NCI-H510A treated with DMSO at 0.1 percent for 48 hours (cell line): ENCODE data around the gene PLPP3.

Experiments
- DNase-seq: peaks from one replicate; lab custom pipeline; 2025; lab: John Stamatoyannopoulos, UW

The PLPP3 gene

DNA sequence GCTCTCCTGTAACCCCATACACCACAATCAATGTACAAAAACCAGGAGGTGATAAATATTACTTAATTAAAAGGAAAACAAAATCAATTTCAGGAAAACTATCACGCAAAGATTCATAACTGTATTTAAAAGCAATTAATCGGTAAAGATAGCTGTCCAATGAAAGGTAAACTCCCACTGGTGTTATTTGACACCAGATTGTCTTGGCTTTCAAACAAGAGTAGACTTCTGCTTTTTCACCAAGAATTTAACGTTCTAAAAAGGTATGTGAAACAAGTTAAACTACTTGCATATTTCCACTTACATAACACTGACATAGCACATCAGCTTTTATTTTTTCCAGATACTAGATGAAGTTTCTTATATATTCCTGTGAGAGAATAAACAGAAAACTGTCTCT, 3.5 kb downstream of the PLPP3 start:
- DNase-seq: no peak

DNA sequence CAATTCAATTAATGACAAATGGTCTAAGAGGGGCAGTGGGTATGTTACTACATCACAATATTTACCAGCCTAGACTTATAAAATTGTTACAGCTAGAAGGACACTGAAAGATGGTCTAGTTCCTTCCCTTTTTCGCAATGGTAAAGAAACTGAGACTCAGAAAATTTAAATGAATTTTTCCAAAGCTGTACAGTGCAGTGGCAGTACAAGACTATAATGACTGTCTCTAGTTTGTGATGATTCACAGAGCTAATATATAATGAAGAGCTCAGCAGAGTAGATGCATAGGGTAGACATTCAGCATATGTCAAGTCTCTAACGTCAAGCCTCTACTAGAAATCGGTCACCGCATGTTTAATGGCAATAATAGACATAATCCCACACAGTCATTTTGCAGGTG, 4.6 kb downstream of the PLPP3 start:
- no peak for DNase-seq

GRCh38 chr1:56573311-56573710, 6.1 kb downstream of the PLPP3 start:
- DNase-seq: no peak

GRCh38 chr1:56572334-56573050, 6.9 kb downstream of the PLPP3 start:
- no peak for DNase-seq

GRCh38 chr1:56571448-56571847, 7.9 kb downstream of the PLPP3 start:
- DNase-seq: no peak

- DNase-seq: peak; percentile 94
Observed at GRCh38 chr1:56570924-56571372, 8.4 kb downstream of the PLPP3 start.

DNA sequence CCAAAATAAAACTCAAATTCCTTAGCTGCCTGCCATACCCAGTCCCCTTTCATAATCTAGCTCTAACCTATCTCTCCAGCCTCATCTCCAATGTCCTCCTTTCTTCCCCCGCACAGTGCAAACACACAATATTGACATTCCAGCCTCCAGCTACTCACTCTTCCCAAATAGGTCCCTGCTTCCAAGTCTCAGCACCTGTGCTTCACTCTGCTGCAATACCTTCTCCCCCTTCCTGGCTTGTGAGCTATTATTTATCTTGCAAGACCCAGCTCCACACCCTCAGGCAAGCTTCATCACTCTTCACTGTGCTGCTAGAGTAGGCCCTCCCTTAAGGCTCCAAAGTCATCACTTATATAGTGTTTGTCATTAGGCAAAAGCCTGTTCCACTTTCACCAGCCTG, 9.7 kb downstream of the PLPP3 start:
- peak; percentile 76 for DNase-seq

DNA sequence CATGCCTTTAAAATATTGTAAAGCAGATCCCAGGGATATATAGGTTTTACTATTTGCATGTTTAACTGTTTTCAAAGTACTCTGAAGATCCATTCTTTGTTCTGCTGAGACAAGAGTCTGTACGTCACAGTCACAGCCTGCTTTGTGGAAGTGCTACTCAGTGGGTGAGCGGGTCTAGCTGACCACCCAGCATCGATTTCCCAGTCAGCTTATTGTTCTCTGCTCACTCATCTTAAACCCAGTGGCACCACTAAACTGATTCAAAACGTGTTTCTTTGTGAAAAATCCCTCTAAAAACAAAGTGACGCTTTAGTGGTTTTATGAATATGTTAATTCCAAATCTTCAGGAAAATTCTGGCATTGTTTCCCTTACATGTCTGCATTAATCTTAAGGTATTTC, 12.4 kb downstream of the PLPP3 start:
- DNase-seq: no peak

- no peak for DNase-seq
Observed at GRCh38 chr1:56566061-56566744, 13.2 kb downstream of the PLPP3 start.

DNA sequence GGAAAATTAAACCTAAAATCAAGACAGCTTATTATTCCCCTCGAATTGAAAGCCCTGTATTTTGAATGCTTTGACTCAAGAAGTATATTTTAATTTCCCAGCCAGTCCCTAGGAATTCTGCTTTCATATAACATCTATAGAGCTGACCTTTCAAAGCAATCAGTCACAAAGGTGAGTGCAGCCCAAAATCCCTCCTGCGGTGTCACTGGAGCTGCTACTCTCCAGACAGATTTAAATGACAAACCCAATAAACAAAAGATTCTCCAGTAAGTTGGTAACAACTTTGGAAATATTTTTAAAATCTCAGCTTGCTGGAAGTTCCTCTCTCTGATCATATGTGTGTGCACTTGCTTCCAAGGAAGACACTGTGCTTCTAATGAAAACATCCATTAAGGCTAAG, 14.7 kb downstream of the PLPP3 start:
- DNase-seq: no peak

DNA sequence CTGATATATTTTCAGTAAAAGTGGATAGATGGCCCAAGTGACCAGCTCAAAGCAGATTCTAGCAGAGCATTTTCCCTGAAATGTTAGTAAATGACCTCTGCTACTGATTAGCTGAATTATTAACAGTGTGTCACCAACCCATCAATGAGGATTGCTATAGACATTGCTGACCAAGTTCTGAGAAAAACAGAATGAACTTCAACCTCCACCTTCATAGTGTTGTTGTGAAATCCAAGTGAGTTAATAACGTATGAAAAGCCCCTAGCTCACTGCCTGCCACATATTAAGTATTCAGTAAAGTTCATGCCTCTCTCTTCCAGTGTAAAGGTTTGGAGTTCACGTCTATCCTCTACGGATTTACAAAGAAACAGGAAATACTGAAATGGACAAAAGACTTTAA, 15.8 kb downstream of the PLPP3 start:
- no peak for DNase-seq

DNA sequence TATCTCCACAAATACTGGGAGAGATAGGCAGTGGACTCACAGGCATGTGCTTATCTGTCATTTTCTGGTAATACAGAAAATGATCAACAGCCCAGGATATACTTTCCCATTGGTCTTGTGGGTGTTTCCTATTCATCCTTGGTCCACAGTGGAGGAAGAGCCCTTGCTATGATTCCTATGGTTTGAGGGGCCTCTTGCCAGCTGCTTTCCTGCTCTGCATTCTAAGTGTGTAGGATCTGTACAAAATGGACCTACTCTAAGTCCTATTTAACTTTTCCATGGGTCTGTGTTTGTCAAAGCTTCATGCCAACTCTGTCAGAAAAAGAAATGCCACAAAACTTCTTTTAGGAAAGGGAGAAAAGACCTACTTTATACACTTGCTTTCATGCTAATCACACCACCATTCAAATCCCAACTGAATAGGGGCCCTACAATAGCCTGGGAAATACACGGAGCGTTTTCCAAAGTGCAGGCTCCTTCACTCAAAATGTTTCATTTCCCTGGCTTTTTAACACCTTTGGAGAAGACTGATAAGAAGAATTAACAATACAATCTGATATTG, 16.4 kb downstream of the PLPP3 start:
- no peak for DNase-seq

GRCh38 chr1:56561227-56562019, 17.9 kb downstream of the PLPP3 start:
- DNase-seq: no peak

DNA sequence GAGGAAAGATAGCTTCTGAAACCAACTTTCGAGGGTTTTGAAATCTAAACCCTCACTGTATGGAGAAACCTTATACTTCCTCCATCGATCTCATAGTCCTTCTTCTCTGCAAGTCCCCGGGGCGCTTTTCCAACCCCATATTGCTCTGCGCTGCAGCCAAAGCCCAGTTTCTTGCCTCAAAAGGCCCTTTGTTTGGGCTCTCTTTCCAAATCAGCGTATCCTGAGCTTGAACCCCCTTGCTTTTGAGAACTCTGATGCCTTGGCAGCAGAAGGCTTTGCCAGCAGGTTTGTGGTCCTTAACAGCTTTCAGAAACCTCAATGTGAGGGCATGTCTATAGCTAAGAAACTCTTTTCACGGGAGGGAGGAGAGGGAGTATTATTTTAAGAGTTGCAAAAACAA, 21.6 kb downstream of the PLPP3 start:
- no peak for DNase-seq

GRCh38 chr1:56555448-56555847, 23.9 kb downstream of the PLPP3 start:
- no peak for DNase-seq

GRCh38 chr1:56553046-56553445, 26.3 kb downstream of the PLPP3 start:
- no peak for DNase-seq

- no peak for DNase-seq
Observed at GRCh38 chr1:56552349-56552748, 27.0 kb downstream of the PLPP3 start.

DNA sequence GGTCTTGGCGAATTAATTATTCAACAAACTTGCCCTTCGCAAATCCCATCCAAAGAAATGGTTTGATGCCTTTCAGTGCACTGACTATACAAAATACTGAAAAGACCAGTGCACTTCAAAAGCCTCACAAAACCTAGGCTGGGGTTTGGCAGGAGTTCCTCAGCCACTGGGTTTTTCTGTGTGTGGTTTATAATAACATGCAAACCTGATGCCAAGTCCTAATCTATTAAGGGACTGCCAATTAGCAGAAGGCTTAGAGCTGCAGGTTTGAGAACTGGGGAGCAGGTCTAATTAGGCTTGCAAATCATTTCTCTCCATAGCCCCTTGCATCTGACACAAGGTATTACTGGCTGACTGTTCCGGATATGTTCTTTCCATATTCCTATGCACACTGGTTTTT, 27.7 kb downstream of the PLPP3 start:
- no peak for DNase-seq

GRCh38 chr1:56550859-56551188, 28.5 kb downstream of the PLPP3 start:
- DNase-seq: no peak

DNA sequence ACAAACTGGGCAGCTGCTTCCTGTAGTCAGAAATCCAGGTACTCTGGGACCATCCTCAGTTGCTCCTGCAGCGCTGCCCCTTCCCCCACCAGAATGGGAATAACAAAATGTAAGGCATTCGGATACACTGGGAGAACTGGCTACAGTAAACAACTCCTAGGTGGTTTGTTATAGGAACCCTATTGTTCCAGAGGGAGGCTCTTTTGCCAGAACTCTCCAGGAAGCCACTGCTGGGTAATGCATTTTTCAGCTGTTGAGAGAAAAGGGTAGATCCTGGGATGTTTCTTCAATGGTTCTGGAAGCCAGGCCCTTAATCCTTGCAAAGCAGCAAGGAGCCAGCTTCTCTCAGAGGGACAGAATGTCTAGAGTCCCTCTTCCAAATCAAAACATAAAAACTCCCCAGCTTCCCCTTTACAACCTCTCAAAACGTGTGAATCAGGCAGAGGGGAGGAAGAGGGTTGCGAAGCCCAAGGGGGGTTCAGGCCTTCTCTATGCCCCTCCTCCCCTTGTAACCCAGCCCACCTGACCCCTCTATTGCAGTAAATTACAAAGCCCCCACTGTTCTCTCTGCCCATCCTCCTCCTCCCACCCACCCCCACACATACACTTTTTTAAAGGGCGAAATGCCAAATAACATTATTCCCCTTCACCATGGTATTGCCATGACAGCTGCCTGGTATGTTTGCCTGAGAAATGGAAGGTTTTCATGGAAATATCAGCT, 29.1 kb downstream of the PLPP3 start:
- DNase-seq: no peak

DNA sequence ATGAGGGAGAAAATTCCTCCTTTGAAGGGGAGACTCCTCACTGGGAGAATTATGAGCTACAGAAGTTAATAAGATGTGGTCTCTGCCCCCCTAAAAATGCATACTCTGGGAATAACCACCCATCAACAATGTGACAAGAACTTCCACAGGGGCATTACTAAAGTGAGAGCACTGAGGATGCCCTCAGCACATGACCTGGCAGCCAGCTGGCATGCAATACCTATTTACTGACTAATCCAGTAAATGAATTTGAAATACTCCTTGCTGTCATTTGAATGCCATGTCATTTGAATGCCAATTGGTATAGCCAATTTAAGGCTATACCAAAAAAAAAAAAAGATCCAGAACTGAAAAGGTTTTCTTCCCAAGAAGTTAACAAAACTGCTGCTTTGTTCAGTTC, 30.8 kb downstream of the PLPP3 start:
- DNase-seq: no peak

- peak; percentile 44 for DNase-seq
Observed at GRCh38 chr1:56547977-56548376, 31.4 kb downstream of the PLPP3 start.
